ENCODE results near the gene CDH4.
"Not testable (repeated sequence)": the region's sequence is repeated elsewhere in the genome, so short reads cannot be mapped to it uniquely, and the experiment has no call there.

Gene CDH4

GRCh38 chr20:61459266-61459665 lies 207.2 kb downstream of the CDH4 start:
- no peak for DNase-seq (ENCODE audit: low spot score)

- DNase-seq (ENCODE audit: low spot score) = no peak
These were observed 207.6 kb downstream of the CDH4 start for GRCh38 chr20:61459705-61460104.

GRCh38 chr20:61460261-61461052 lies 208.4 kb downstream of the CDH4 start:
- DNase-seq (ENCODE audit: low spot score) = no peak

GRCh38 chr20:61461461-61461860 lies 209.4 kb downstream of the CDH4 start:
- no peak for DNase-seq (ENCODE audit: low spot score)

- no peak for DNase-seq (ENCODE audit: low spot score)
These were observed 212.5 kb downstream of the CDH4 start for GRCh38 chr20:61464307-61465303.

- DNase-seq (ENCODE audit: low spot score) = no peak
These were observed 223.7 kb downstream of the CDH4 start for GRCh38 chr20:61475729-61476128.

GRCh38 chr20:61476956-61477355 lies 224.9 kb downstream of the CDH4 start:
- DNase-seq (ENCODE audit: low spot score) = no peak

GRCh38 chr20:61477451-61477861 lies 225.4 kb downstream of the CDH4 start:
- DNase-seq (ENCODE audit: low spot score) = no peak

GRCh38 chr20:61478094-61478493 lies 226.0 kb downstream of the CDH4 start:
- DNase-seq (ENCODE audit: low spot score) = no peak

GRCh38 chr20:61478611-61479305 lies 226.7 kb downstream of the CDH4 start:
- DNase-seq (ENCODE audit: low spot score) = no peak

GRCh38 chr20:61479433-61479832 lies 227.4 kb downstream of the CDH4 start:
- DNase-seq (ENCODE audit: low spot score) = not testable (repeated sequence)

- no peak for DNase-seq (ENCODE audit: low spot score)
These were observed 228.2 kb downstream of the CDH4 start for GRCh38 chr20:61480158-61480825.

- DNase-seq (ENCODE audit: low spot score) = no peak
These were observed 230.2 kb downstream of the CDH4 start for GRCh38 chr20:61482056-61482887.

GRCh38 chr20:61482901-61483300 lies 230.8 kb downstream of the CDH4 start:
- no peak for DNase-seq (ENCODE audit: low spot score)

GRCh38 chr20:61483336-61484067 lies 231.4 kb downstream of the CDH4 start:
- no peak for DNase-seq (ENCODE audit: low spot score)

GRCh38 chr20:61486198-61486597 lies 234.1 kb downstream of the CDH4 start:
- DNase-seq (ENCODE audit: low spot score) = no peak

- no peak for DNase-seq (ENCODE audit: low spot score)
These were observed 235.4 kb downstream of the CDH4 start for GRCh38 chr20:61487346-61487996.

- no peak for DNase-seq (ENCODE audit: low spot score)
These were observed 235.9 kb downstream of the CDH4 start for GRCh38 chr20:61487997-61488371.

GRCh38 chr20:61490721-61491120 lies 238.7 kb downstream of the CDH4 start:
- DNase-seq (ENCODE audit: low spot score) = no peak

GRCh38 chr20:61492065-61492464 lies 240.0 kb downstream of the CDH4 start:
- DNase-seq (ENCODE audit: low spot score) = no peak
